Bronchial epithelial cell (primary cell): ENCODE measurements around the gene LHPP. TPM values are rescaled to one million over a fixed set of nuclear protein-coding genes. Genes with fewer than 3 reads are reported as not detected.

ENCODE experiments used
- DNase-seq: peaks from one replicate; pipeline ENCODE4 v3.0.0-alpha.2; 2010; ENCODE audit warnings: low read depth
- FAIRE-seq: peaks from 2 replicates; lab custom pipeline; 2011; peaks lifted over from hg19 to GRCh38; lab: Jason Lieb, UNC
- H3K27me3 ChIP-seq: 2 replicates; pipeline ENCODE4 v1.5.1; 2011; ENCODE audit warnings: low read length; ENCODE audit not compliant: control insufficient read depth, insufficient read depth
- H3K36me3 ChIP-seq: 2 replicates; pipeline ENCODE4 v1.5.1; 2011; ENCODE audit warnings: low read length; ENCODE audit not compliant: control insufficient read depth, insufficient read depth
- H3K4me3 ChIP-seq: 2 replicates; pipeline ENCODE4 v1.5.1; 2011; ENCODE audit warnings: mild to moderate bottlenecking, low read depth, low read length, control low read depth
- CTCF ChIP-seq: IDR thresholded peaks from 2 replicates; pipeline ENCODE4 v1.5.1; 2011; ENCODE audit warnings: mild to moderate bottlenecking, moderate library complexity, low read length, control low read depth, inconsistent platforms; ENCODE audit not compliant: insufficient read depth, severe bottlenecking
- total RNA-seq: library from RNA; depleted of rRNA; stranded (reverse); fragments of >200 nt; gene quantifications from 2 replicates; pipeline ENCODE4 v1.2.1, GENCODE V29; 2014

LHPP gene
- total RNA-seq, 1 donor from 2014 or later, result 14.0 TPM

- H3K36me3 ChIP-seq, result peaks cover 4% of the 10 kb centered on the region
- DNase-seq (no peak), FAIRE-seq (no peak)
- H3K4me3 ChIP-seq, result no peak overlapping the region
- TF ChIP-seq CTCF, result no peak
- no peaks in the 10 kb centered on the region for H3K27me3 ChIP-seq
These were observed 178.0 kb downstream of the LHPP start for GRCh38 chr10:124639646-124640045.

GRCh38 chr10:124640056-124640455 lies 178.4 kb downstream of the LHPP start:
- Histone ChIP-seq H3K27me3 (no peaks in the 10 kb centered on the region), H3K36me3 (peaks cover 4% of the 10 kb centered on the region), H3K4me3 (no peak overlapping the region)
- DNase-seq, result no peak
- no peak for FAIRE-seq
- TF ChIP-seq CTCF, result no peak

GRCh38 chr10:124640538-124641231 lies 179.1 kb downstream of the LHPP start:
- H3K27me3 ChIP-seq, result no peaks in the 10 kb centered on the region
- peaks cover 4% of the 10 kb centered on the region for H3K36me3 ChIP-seq
- FAIRE-seq (no peak), DNase-seq (no peak)
- no peak for TF ChIP-seq CTCF
- no peak overlapping the region for H3K4me3 ChIP-seq

GRCh38 chr10:124641282-124642087 lies 179.9 kb downstream of the LHPP start:
- DNase-seq (peak; percentile 36), FAIRE-seq (no peak)
- H3K27me3 ChIP-seq, result no peaks in the 10 kb centered on the region
- TF ChIP-seq CTCF, result no peak
- H3K4me3 ChIP-seq, result no peak overlapping the region
- H3K36me3 ChIP-seq, result peaks cover 4% of the 10 kb centered on the region

GRCh38 chr10:124642088-124642710 lies 180.6 kb downstream of the LHPP start:
- H3K4me3 ChIP-seq, result no peak overlapping the region
- peaks cover 4% of the 10 kb centered on the region for H3K36me3 ChIP-seq
- DNase-seq (no peak), FAIRE-seq (no peak)
- TF ChIP-seq CTCF, result no peak
- no peaks in the 10 kb centered on the region for H3K27me3 ChIP-seq
